ENCODE measurements around the gene AK9.

AK9 gene

DNA sequence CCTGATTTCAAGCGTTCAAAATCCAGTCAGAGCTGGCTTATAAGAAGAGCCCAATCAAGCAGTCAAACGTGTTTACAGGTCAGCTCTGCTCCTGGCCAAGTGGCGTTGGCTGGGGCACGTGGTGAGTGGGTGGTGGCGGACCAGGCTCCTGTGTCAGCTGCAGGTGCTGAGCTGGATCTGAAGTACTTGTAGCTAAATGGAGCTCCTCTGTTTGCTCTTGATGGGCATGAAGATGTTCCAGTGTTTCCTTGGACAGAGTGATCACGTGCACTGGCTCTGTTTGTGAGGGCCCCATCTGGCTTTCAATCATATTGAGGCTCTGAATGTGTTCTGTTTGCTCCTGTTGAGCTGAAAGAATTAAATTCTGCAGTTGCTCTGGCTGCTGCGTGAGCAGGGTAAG lies 225.2 kb downstream of the AK9 start:
- TF ChIP-seq, protein P1, sequence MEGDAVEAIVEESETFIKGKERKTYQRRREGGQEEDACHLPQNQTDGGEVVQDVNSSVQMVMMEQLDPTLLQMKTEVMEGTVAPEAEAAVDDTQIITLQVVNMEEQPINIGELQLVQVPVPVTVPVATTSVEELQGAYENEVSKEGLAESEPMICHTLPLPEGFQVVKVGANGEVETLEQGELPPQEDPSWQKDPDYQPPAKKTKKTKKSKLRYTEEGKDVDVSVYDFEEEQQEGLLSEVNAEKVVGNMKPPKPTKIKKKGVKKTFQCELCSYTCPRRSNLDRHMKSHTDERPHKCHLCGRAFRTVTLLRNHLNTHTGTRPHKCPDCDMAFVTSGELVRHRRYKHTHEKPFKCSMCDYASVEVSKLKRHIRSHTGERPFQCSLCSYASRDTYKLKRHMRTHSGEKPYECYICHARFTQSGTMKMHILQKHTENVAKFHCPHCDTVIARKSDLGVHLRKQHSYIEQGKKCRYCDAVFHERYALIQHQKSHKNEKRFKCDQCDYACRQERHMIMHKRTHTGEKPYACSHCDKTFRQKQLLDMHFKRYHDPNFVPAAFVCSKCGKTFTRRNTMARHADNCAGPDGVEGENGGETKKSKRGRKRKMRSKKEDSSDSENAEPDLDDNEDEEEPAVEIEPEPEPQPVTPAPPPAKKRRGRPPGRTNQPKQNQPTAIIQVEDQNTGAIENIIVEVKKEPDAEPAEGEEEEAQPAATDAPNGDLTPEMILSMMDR (IDR thresholded peaks at IDR 0.05), result no peak

DNA sequence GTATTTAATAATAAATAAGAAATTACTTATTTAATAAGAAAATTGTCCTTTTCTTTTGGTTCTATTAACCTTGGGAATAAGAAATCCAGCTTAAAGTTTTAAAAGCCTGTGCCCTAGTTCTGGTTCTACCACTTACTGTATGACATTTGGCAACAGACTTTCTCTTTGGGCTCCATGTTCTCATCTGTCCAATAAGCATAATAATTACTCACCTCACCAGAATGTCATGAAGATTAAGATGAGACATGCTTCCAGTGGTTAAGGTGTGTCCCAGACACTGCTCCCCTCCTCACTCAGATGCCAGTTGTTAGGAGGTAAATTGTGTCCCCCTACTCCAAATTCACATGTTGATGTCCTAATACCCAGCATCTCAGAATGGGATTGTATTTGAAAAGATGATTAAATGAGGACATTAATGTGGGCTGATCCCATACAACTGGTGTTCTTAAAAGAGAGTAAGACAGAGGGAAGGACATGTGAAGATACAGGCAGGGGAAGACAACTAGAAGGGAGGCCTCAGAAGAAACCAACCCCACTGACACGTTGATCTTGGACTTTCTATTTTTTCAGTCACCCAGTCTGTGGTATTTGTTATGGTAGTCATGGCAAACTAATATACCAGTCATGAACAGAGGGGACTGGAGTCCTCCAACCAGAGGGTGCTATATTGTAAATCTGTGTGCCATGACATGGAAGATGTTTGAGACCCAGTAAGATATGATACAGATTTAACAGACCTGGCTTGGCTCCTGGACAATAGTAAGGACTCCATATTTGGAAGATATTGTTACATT lies 229.1 kb downstream of the AK9 start:
- TF ChIP-seq, protein P1 (IDR thresholded peaks at IDR 0.05), result no peak

DNA sequence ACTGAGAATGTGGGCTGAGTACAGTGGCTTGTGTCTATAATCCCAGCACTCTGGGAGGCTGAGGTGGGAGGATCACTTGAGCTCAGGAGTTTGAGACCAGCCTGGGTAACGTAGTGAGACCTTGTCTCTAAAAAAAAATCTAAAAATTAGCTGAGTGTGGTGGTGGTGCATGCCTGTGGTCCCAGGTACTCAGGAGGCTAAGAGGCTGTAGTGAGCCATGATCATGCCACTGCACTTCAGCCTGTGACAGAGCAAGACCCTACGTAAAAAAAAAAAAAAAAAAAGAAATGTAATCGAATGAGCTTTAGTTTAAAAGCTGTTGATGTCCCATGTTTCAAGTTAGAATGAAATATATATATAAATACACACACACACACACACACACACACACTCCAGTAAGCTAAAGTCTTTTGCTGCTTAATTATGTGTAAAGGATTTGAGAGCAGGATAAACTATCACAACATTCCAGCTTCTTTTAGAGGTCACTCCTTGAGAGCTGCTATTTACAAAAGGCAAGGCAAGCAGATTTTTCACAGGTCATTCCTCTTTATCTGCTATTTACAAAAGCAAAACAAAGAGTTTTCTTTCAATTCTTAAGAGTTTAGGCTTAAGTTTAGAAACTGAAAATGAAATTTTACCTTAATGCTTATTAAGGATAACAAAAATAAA lies 230.7 kb downstream of the AK9 start:
- TF ChIP-seq, protein P1 (IDR thresholded peaks at IDR 0.05), result no peak

DNA sequence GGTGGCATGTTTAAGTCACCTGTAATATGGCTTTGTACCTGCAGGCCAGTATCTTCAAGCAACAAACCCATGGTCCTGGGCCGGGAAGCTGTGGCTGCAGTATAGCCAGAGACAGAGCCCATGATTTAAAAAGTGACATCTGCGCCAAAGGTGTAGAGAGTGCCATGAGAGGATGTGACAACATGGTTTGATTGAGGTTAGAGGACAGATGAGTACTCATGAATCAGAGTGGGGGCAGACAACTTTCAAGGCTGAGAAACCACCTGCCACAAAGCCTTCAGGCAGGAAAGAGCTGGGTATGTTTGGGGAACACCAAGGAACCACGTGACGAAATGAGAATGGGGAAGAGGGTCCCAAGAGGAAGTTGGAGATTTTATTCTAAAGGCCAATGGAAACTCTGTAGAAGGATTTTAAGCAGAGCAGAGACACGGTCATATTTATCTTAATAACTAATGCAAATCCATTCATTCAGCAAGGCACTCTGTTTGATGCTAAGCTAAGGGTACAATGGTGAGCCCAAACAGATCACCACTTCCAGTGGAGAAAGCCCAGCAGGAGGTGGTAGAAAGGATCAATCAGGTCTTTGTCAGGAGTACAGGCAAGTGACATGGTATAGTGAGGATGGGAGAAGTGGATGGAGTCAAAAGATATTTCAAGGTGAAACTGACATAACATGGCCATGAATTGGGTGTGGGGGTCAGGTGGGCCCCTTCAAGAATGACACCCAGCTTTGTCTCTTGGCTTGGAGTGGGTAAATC lies 232.0 kb downstream of the AK9 start:
- TF ChIP-seq, protein P1 (IDR thresholded peaks at IDR 0.05), result no peak

DNA sequence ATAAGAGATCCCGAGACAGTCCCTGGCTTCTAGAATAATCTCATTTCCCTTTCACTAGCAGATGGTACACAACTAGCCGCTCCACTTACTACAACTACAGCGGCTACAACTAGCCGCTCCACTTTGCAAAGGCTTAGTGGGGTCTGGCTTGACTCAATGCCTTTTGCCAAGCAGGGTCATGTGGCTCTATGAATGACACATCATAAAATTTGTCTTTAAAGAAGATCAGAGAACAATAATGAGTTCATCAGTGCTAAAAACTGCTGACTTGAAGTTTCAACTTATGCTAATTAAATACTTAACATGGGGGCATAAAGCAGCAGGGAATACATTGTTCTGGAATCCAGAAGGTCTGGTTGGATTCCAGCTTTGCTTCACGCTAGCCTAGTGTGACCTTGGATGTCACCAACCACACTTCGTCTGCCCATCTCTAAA lies 233.4 kb downstream of the AK9 start:
- TF ChIP-seq, protein P1 (IDR thresholded peaks at IDR 0.05), result no peak

DNA sequence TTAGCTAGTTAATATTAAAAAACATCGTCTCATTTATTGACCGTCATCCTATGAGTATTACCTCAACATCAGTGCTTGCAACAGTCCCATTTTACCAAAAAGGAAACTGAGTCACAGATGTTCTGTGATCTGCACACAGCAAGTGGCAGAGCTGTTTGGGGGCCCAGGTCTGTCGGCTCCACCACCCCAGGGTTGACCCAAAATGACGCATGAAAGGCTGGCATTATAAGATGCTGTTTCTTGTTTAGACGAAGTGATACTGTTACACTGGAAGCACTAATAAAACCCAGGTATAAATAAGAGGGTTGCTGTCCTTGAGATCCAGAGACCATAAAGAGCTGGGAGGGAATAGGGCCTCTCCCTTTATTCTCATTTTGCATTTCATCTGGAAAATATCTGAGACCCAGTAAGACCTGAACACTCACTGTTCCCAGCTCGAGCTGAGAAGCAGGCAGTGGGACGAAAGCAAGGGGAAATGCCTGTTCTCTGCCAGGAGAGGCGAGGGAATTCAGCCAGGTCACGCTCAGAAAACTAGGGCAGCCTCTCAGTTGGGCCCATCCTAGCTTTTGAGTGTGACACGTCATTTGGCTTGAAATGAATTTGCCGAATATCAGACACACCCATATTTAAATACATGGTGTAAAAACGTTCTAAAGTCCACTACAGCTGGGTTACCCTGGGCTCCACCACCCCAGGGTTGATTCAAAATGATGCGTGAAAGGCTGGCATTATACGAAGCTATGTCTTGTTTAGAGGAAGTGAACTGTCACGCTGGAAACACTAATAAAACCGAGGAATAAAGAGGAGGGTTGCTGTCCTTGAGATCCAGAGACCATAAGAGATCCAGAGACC lies 234.1 kb downstream of the AK9 start:
- TF ChIP-seq, protein P1 (IDR thresholded peaks at IDR 0.05), result no peak

DNA sequence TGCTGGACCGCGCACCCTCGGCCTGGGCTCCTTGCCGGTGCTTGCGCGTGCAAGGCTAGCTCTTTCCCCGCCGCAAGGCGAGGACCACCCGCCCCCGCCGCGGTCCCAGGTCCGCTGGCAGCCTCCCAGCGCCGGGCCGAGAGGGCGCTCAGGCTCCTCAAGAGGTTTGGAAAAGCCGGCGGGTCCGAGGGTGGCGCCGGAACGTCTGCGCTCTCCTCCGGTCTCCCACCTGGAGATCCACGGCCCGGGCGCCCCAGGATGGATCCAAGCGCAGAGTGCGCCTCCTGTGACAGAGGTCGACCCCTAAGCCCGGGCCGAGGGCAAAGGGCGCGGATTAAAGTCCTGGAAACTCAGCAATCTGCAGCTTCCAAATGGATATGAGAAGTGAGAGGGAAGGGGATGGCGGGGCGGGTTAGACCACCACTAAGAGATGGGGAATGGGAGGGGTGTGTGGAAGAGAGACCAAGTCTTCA lies 234.9 kb downstream of the AK9 start:
- TF ChIP-seq, protein P1 (IDR thresholded peaks at IDR 0.05), result no peak
